Activated CD4-positive, alpha-beta T cell treated with anti-CD3 and anti-CD28 coated beads, Interleukin-2, amount 50 U/mL, for 16 hours (primary cell): ENCODE results near the gene YKT6.

ENCODE experiments used
- DNase-seq: peaks from one replicate; pipeline ENCODE4 v3.0.0-alpha.2; 2020

YKT6 gene

DNA sequence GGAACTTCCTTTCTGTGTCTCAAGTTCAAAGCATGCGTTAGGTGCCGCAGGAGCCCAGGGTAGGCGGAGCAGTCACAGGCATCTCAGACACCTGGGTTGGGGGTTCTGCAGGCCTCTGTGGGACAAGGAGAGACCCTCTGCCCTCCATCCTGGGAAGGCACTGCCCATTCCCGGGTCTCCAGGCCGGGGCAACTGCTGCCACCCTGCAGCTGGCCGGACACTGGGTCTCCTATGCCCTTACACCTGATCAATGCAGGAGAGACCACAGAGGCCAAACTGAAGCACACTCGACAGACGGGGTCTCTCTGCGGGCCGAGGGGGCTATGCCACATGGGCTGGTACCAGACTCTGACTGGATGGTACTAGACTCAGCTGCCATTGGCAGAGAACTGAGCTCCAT, 36.9 kb downstream of the YKT6 start:
- no peak for DNase-seq

DNA sequence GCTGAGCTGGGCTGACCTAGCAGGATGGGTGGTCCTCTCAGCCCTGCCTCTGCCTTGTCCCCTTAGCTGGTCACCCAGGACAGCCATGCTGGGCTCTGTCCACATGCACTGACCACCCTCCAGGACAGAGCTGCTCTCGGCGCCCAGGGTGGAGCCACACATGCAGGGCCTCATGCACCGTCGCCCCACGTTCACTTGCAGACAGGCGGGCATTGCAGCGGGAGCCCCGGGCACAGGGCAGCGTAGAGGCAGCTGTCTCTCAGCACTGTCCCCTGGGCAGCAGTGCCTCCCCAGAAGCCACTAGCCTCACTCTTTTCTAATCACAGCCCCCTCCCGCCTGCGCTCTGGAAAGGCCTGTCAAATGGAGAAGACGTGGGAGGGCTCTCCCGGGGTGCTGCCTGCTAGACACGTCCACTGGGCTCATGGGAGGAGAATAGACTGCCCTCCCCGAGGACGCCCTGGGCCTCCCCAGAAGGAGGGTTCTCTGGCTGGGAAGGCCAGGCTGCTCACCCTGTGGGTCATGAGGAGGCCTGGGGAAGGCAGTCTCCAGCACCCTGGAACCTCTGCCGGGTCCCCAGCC, 37.4 kb downstream of the YKT6 start:
- DNase-seq: no peak

DNA sequence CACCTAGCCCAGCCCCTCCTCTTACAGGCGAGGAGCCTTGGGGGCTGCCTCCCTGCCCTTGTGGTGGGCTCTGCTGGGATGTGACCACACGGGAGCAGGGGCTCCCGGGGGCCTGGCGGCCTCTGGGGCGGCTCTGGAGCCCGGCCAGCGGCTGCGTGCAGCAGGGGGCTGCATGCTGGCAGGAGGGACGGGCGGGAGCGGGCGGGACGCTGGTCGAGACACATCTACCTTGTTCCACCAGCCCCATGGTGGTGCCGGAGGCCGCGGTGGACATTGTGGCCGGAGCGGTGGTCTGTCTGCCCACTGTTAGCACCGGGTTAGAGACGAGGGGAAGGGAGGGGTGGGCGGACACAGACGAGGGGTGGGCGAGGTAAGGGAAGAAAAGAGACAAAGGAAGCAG, 38.6 kb downstream of the YKT6 start:
- no peak for DNase-seq

DNA sequence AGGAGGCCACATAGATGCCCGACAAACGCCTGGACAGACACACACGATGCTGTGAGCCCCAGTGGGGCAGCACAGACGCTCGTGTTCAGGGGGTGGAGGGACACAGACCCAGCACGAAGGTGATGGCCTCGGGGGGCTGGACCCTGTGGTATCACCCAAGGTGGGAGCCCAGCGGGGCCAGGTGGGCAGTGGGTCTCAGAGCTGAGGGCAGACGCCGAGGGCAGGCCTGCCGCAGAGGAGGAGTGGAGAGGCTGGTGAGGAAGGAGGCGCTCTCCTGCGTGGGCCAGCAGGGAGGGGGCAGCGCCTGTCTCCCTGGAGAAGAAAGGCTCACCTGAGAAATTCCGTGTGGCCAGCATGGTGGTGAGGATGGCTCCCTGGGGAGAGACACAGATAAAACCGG, 39.6 kb downstream of the YKT6 start:
- no peak for DNase-seq

DNA sequence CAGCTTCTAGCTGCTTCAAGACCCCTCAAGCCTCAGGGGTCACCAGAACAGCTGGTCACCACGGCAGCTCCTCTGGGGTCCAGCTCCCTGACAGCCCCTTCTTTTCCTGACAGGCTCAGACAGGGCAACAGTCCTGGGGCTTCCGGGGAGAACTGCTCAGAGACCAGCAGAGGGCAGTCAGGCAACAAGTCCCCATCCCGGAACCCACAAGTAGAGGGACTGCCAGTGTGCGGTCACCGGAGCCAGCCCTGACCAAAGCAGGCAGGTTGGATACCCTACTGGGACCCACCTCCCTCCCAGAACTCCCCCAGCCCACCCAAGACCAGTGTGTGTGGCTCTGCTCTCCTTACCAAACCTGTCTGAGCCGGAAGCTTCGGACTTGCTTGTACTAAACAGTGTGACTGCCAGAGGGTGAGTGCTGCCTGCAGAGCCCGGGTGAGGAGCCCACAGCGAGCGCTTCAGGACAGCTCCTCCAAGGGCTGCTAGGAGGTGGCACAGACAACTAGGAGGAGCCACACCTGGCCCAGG, 40.3 kb downstream of the YKT6 start:
- DNase-seq: peak; percentile 73

DNA sequence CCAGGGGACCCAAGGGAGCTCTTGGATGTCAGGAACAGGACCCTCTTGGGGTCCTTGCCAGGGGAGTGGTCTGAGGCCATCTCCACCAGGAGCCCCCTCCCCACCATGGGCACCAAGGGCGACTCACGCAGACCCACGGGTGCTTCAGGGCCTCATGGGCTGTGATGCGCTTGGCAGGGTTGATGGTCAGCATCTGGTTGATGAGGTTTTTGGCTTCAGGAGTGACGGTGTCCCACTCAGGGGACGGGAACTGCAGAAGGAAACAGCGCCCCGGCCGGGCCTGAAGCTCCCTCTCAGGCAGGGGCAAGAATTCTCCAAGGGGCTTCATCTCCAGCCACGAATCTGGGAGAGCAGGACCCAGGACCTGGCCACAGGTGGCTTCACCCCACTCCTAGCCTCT, 41.3 kb downstream of the YKT6 start:
- DNase-seq: no peak

DNA sequence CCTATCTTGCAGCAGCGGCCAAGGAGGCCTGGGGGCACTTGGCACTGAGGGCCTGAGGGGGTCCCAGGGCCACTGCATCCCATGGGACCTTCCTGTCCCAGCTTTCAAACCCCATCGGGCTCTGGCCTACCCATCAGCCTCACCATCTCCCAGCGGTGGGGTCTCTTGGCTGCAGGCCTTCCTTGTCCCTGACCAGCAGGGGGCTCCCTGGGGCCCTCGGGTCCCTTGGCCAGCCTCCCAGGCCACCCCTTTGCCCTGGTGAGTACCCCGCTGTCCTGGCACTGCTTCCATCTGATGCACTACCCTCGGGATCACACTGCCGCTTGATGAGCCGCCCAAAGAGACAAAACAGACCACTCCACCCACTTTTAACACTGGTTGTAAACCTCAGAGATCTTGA, 43.5 kb downstream of the YKT6 start:
- DNase-seq: peak; percentile 24

DNA sequence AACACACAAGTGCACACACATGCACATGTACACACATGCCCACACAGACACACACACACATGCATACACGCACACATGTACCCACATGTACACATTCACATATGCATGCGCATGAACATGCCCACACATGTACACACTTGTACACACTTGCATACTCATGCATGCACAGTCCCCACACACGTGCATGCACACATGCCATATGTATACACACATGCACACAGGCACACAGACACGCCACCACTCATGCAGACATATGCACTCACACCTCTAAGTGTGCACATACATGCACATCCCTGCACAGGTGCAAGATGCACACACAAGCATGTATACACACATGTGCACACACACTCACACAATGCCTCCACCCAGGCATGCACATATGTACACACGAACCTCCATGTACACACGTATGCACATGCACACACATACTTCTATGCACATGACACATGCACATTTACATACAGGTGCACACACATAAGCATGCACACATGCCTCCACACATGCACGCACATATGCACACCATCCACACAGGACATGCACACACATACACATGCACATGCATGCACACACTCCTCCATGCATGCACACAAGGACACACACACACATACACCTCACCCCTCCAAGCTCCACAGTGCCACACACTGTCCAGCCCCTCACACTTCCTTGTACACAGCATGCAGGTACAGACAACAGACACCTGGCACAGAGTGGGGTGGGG, 45.8 kb downstream of the YKT6 start:
- no peak for DNase-seq

DNA sequence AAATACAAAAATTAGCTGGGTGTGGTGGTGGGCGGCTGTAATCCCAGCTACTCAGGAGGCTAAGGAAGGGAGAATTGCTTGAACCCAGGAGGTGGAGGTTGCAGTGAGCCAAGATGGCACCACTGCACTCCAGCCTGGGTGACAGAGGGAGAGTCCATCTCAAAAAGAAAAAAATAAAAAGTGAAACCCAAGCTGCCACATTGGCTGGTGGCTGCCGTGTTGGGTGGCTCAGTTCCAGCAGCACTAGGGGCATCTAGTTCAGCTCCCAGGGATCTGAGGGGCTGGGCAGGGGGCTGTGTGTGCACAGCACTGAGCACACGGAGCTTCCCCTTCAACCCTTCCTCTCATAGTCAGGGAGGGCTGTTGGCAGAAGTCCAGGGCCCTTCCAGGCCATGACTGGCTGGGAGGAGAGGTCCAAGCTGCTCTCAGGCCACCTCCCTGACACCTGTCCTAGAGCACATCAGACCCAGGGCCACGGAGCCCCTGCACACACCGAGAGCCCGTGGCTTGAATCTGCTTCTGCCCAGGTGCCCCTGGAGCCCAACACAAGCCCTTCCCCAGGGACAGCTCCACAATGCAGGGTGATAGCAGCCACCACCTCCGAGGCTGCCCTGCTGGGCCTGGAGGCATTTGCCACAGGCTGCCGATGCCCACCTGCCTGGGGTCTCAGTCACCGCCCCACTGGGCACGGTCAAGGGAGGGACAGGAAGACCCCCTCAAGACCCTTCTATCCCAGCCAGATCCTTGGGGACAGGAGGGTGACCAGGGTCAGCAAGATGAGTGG, 47.3 kb downstream of the YKT6 start:
- DNase-seq: no peak

DNA sequence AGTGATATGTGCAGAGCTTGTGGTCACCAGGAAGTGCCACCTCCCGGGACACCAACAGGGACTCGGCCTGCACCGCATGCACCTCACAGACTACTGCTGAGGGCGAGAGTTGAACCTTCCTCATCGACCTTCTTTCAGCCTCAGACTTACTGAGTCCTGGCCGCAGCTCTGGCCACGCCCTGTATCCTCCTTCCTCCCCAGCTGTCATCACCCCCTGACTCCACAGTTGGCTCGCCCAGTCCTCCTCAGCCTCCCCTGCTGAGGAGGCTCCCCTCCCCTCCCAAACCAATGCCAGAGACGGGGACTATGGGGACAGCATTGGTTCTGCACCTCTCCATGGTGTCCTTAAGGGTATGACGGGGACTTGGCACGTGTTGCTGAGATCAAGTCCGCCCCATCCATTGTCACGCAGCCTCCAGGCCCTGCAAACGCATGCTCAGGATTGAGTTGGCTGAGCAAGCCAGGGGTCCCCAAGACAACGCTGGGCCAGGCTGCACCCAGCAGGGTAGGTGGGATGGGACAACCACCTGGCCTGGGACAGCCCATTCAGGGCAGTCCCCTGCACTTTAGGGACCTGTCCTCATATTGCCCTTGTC, 49.0 kb downstream of the YKT6 start:
- DNase-seq: no peak

DNA sequence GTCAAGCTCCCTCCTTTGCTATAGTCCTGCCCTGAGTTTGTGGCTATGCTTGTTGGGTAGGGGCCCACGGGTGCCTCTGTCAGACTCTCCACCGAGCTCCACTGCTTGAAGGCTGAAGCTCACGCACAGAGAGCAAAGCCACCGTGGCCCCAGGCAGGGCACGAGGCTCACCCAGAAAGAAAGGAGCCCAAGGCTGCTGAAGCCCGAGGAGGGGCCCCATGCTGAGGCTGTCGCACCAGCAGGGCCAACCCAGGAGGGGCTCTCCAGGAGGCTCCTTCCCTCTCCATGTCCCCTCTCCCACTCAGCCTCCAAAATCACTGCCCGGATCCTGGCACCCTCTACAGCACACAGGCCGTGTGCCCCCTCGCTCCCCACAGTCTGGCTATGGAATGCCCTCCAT, 50.5 kb downstream of the YKT6 start:
- no peak for DNase-seq

DNA sequence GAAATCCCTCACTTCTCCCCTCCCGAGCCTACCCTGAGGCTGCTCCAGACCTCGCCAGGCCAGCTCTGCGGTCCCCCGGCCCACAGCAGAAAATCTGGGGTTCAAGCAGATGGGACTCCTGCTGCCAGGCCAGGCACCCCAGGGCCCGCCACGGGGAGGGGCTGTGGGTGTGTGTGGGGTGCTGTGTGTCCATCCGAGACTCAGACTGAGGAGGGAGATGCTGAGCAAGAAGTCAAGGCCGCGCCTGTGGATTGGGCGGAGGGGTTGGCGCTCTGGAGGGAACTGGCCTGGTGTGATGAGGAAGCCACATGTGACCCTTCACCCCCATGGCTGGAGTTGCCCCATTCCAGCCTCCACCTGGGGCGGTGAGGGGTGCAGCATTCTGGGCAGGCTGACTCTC, 51.1 kb downstream of the YKT6 start:
- DNase-seq: no peak

DNA sequence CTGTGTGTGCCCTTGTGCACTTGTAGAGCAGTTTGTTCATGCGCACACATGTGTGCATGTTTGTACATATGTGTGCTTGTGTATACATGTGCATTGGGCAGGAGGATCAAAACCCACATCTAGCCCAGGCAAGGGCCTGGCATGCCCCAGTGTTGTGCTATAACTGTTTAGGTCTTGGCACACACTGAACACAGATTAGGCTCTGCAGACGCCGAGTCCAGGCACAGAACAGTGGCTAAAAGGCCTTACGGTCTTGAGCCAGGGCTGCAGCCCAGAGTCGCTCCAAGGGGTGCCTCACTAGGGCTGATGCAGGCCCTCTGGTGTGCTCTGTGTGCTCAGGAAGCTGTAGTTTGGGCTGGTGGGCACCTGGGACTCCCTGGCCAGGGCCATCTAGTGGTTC, 55.7 kb downstream of the YKT6 start:
- DNase-seq: no peak

DNA sequence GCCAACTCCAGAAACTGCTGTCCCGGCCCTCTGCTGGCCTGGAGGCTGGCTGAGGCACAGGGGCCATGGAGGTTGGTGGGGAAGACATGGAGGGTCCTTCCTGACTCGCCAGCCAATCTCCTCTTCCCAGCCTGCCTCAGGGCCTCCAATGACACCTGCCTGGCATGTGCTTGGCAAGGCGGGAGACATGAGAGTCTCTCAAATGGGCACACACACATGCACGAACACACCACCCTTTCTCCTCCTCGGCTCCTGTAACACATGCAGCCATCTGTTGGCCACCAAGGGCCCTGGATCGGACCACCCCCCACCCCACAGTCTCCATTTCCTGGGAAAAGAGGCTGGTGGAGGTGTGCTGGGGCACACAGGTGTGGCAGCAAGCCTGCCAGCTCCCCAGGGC, 56.4 kb downstream of the YKT6 start:
- no peak for DNase-seq

DNA sequence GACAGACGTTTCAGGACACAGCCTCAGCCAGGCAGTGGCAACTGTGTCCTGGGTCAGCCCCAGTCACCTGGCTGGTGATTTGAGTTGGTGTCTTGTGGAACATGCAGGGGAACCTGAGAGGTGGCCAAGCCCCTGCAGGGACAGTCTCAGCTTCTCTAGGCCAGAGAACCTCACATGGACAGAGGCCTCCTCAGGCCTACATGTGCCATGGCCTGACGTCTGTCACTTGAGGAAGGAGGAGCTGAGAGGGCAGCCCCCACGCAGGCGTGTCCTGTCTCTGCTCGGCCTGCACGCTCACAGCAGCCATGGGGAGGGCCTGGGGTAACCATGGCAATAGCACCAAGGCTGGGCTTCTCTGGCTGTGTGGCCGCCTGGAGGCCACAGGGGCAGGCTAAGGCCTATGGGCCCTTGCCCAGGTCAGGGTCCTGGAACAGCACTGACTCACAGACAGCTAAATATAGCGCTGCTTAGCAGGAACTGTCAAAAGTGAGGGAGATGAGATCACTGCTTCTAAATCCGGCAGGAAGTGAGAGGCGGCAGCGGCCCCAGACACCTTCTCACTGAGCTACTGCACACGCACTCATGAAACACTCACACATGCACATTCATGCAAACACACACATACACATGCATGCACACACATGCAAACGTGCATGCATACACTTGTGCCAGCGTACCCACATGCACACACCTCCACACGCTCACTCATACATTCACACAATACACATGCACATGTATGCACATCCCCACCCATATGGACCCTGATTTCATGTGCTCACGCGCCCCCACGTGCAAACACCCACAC, 57.0 kb downstream of the YKT6 start:
- DNase-seq: peak; percentile 91

DNA sequence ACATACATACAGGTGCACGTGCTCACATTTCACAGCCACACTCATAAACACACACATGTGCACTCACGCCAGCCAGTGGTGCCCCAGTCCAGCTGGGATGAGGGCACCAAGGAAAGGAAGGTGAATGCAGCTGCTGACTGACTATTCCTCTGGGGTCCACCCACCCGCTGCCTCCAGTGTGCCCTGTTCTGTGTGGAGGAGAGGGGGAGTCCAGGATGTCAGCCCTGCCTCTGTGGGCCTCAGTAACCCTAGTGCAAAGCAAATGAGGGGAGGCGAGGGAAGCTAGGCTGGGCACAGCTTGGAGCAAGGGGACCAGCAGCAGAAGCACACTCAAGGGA, 57.6 kb downstream of the YKT6 start:
- DNase-seq: no peak

DNA sequence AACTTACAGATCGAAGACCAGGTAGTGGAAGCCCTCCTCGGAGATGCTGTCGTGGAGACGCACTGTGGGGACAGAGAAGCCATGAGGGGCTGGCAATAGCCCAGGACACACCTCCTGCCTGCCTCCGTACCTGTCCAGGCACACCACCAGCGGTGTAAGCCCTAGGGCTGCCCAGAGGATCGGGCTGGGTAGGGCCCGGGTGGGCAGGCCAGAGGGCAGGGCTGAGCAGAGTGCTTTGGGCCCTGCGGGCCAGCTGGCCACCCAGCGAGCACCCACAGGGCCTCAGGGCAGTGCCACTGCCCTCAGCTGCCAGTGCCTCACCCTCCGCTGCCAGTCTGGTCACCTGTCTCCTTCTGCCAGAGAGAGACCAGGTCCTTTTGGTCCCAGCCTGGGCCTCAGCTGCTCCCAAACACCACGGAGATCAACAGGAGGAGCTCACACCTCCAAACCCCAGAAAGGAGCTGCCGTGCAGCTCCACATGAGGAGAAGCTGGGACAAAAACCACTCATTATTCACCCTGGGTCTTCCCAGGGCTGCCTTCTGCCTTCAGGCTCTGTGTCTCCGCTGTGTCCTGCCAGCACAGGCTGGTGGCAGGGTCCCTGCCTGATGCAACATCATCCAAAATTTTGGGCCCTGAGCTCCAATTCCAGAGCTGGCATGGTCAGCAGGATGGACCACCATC, 58.2 kb downstream of the YKT6 start:
- DNase-seq: no peak

DNA sequence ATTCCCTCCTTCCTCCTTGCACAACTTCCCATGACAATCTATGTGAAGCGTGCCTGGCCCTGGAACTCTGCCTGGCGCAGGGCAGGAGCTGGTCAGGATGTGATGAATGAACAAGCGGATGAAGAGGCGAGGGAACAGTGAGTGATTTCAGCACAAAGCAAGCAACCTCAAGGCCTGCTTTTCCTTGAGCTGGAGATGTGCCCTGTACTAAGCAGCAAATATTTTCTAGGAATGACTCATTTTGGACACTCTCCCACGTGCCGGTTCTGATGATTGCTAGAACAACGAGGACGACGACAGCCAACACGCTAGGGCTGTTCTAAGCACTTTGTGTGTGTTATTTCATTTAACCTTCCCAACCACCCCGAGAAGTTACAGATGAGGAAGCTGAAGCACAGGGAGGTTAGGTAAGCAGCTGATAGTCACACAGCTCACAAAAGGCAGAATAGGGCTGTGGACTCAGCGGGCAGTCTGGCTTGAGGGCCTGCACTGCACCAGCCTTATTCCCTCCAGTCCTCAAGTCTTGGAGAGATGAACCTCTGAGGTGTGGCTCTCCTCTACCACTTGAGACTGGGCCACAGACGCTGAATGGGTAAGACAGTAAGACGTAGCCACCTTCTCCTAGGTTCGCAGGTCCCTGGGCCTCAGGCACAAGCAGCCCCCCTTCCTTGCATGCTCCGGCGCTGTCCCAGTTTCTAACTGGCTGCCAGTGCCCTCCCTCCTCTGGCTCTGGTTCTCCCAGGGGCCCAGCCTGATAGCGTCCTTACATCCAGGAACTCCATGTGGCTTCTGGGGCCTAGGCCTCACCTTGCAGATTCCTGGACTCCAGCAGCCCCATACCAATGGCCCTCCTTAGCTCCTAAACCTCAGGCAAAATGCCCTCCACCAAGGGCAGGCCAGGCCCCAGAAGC, 59.0 kb downstream of the YKT6 start:
- peak; percentile 61 for DNase-seq

DNA sequence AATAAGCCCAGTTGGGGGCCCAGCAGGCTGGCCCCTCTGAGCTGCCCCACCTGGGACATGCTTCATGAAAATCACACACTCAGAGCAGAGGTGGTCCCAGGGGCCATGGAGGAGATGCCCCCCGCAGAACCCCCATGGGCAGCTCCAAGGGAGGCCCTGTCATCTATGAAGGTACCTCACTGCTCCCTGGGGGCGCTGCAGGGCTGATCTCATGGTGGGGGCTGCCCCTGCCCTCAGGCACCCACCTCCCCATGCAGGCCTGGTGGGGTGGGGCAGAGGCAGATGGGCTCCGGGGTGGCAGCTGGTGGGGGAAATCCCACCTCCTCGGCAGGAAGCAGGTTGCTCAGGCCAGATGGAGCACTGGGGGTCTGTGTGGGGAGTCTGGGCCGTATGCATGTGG, 60.5 kb downstream of the YKT6 start:
- DNase-seq: no peak

DNA sequence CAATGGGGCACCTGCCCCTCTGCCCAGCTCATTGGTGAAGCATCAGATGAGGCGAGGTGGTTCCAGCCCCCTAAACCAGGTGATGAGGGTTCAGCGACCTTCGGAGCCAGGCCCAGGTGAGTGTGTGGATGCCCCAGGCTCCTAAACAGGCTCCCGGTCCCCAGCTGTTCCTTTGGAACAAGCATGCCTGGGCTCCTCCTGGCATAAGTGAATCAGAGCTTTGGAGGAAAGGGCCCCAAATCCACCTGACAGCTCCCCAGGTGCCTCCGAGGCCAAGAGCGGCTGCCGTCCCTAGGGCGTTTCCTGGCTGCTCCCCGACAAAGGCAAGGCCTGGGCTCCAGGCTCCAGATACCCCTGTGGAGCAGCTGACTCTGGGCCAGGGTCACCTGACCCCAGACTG, 61.3 kb downstream of the YKT6 start:
- DNase-seq: no peak
